BJ (cell line): ENCODE results near the gene SLFN12L. TPM values are rescaled to one million over a fixed set of nuclear protein-coding genes. Genes with fewer than 3 reads are reported as not detected.

Experiments
- CTCF ChIA-PET: fragments of 350-600 bp; formaldehyde crosslinking; extraction: SDS; loops from one replicate; lab custom pipeline; 2021; ENCODE audit warnings: antibody characterized with exemption, inconsistent platforms; lab: Yijun Ruan, JAX
- POLR2A ChIA-PET: fragments of 300-600 bp; sonication (Branson Sonifier 250); formaldehyde crosslinking; extraction: SDS; loops from one replicate; lab custom pipeline; 2021; ENCODE audit warnings: antibody characterized with exemption; lab: Charles Lee
- DNase-seq: peaks from one replicate; pipeline ENCODE4 v3.0.0-alpha.2; 2011; ENCODE audit warnings: low read depth
- H3K27me3 ChIP-seq: 2 replicates; pipeline ENCODE4 v1.6.0; 2011; ENCODE audit warnings: low read length; ENCODE audit not compliant: control insufficient read depth, insufficient read depth
- H3K36me3 ChIP-seq: 2 replicates; pipeline ENCODE4 v1.5.1; 2011; ENCODE audit warnings: low read length; ENCODE audit not compliant: control insufficient read depth, insufficient read depth
- H3K4me3 ChIP-seq: 2 replicates; pipeline ENCODE4 v1.5.1; 2011; ENCODE audit warnings: low read depth, mild to moderate bottlenecking, control low read depth, low read length
- polyA minus RNA-seq: library from RNA; depleted of rRNA, polyadenylated mRNA; stranded (reverse); fragments of >200 nt; gene quantifications from 2 replicates; pipeline ENCODE4 v1.2.3, GENCODE V29; 2011; rRNA and poly(A)+ RNA removed
- polyA plus RNA-seq: library from polyadenylated mRNA; depleted of rRNA; stranded (reverse); fragments of >200 nt; gene quantifications from 2 replicates; pipeline ENCODE4 v1.2.3, GENCODE V29; 2011; rRNA removed
- TF ChIP-seq, protein P1 (sequence below): IDR thresholded peaks from 2 replicates; pipeline ENCODE4 v1.5.1; 2011; ENCODE audit warnings: low read depth, mild to moderate bottlenecking, control low read depth, inconsistent platforms, low read length, moderate library complexity; ENCODE audit not compliant: insufficient read depth

The SLFN12L gene
- polyA plus RNA-seq (not detected in 2 replicates), polyA minus RNA-seq (not detected in 2 replicates)

GRCh38 chr17:35537601-35538141 is at the start of gene SLFN12L:
Gene SLFN12L (minus strand): TSS chr17:35537678. CDS start chr17:35522364, 15,314 bp downstream.
- POLR2A ChIA-PET, result no interaction called here
- TF ChIP-seq, protein P1, sequence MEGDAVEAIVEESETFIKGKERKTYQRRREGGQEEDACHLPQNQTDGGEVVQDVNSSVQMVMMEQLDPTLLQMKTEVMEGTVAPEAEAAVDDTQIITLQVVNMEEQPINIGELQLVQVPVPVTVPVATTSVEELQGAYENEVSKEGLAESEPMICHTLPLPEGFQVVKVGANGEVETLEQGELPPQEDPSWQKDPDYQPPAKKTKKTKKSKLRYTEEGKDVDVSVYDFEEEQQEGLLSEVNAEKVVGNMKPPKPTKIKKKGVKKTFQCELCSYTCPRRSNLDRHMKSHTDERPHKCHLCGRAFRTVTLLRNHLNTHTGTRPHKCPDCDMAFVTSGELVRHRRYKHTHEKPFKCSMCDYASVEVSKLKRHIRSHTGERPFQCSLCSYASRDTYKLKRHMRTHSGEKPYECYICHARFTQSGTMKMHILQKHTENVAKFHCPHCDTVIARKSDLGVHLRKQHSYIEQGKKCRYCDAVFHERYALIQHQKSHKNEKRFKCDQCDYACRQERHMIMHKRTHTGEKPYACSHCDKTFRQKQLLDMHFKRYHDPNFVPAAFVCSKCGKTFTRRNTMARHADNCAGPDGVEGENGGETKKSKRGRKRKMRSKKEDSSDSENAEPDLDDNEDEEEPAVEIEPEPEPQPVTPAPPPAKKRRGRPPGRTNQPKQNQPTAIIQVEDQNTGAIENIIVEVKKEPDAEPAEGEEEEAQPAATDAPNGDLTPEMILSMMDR, result no peak
- Histone ChIP-seq H3K36me3 (no peaks in the 10 kb centered on the region), H3K4me3 (no peak within 1 kb of the TSS), H3K27me3 (no peaks in the 10 kb centered on the region)
- no peak for DNase-seq
- CTCF ChIA-PET, result interaction anchor here (0.6 to 14.2 kb wide), 8 partner anchors 190 to 387 kb away, joined by 3 to 195 read pairs (median 10); no protein-coding TSS in a partner anchor

DNA sequence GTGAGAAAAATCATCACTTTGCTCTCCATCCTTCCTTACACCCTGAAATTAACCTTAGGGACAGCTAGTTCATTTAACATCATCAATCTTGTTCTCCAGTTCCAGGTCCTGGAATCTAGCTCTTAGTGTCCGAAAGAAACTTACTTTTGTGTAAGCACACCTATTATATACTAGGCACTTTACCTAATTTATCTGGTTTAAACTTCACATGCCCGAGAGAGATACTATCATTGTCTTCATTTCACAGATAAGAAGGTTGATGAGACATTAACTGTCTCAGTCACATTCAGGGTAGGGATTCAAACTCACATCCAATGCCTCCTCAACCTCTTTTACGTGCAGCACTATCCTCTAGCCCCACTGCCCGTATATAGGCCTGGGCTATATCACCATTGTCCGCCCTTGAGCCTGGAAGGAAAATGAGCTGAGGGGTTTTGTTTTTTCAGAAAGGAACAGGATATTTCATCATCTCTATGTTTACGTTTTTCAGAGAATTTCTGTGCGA is 49.1 kb upstream of the SLFN12L start:
- POLR2A ChIA-PET, result no interaction called here

DNA sequence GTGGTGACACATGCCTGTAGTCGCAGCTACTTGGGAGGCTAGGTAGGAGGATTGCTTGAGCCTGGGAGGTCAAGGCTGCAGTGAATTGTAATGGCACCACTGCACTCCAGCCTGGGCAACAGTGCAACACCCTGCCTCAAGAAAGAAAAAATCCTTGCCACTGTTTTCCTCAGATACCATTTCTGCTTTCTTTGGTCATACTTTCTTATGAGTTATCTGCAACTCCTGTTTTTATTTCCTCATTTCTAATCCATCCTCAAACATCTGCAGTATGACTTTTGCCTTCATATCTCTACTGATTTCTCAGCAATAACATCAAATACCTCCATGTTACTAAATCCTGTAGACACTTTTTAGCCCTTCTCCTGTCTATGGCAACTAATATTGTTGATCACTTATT is 46.6 kb upstream of the SLFN12L start:
- Histone ChIP-seq H3K36me3 (no peaks in the 10 kb centered on the region), H3K27me3 (no peaks in the 10 kb centered on the region; the same call in 1 of the 2 replicates), H3K4me3 (no peak overlapping the region)
- TF ChIP-seq, protein P1, result no peak
- POLR2A ChIA-PET, result interaction anchor here (0.6 kb wide), 1 partner anchor 12 kb away, joined by 11 read pairs; no protein-coding TSS in a partner anchor
- no peak for DNase-seq
- CTCF ChIA-PET, result no interaction called here

More for the DNA sequence above, 49.1 kb upstream of the SLFN12L start:
- TF ChIP-seq, protein P1, result no peak
- CTCF ChIA-PET, result interaction anchor here (0.6 to 1.2 kb wide), 3 partner anchors 8 to 346 kb away, joined by 3 to 4 read pairs (median 3); partner anchors contain the start of gene PEX12
- Histone ChIP-seq H3K27me3 (no peaks in the 10 kb centered on the region; the same call in 1 of the 2 replicates), H3K4me3 (peak overlapping the region; percentile 75), H3K36me3 (no peaks in the 10 kb centered on the region)
- no peak for DNase-seq

GRCh38 chr17:35578929-35579432 is 41.5 kb upstream of the SLFN12L start:
- H3K27me3 ChIP-seq, result no peaks in the 10 kb centered on the region
- H3K4me3 ChIP-seq, result peak overlapping the region; percentile 82
- TF ChIP-seq, protein P1, result no peak
- ChIA-PET CTCF (interaction anchor here (0.6 to 1.3 kb wide), 8 partner anchors 8 to 267 kb away, joined by 3 to 7 read pairs (median 3); partner anchors contain the start of gene AP2B1), POLR2A (interaction anchor here (0.6 to 1.3 kb wide), 3 partner anchors 11 to 62 kb away, joined by 3 to 5 read pairs (median 3); no protein-coding TSS in a partner anchor)
- no peaks in the 10 kb centered on the region for H3K36me3 ChIP-seq
- DNase-seq, result no peak
